ENCODE measurements around the gene ARHGAP31.

Gene ARHGAP31

GRCh38 chr3:119420196-119420595 lies 126.0 kb downstream of the ARHGAP31 start:
- peaks cover 2% of the 10 kb centered on the region for H3K36me3 ChIP-seq (ENCODE audit: control insufficient read depth, insufficient read depth, low read length)
- no peak overlapping the region for H3K18ac ChIP-seq (ENCODE audit: low read length)
- H2BK15ac ChIP-seq (replicated peaks; ENCODE audit: low read depth) = peak overlapping the region; percentile 65
- H3K27me3 ChIP-seq (ENCODE audit: insufficient read depth, low read length, poor library complexity) = no peaks in the 10 kb centered on the region
- H3K27ac ChIP-seq (ENCODE audit: low read depth, low read length) = no peak overlapping the region
- H2BK5ac ChIP-seq (ENCODE audit: low read length) = no peak overlapping the region
- no peak overlapping the region for H4K8ac ChIP-seq (ENCODE audit: low read depth, low read length)
- H3K79me2 ChIP-seq (ENCODE audit: control insufficient read depth, insufficient read depth, low read length) = no peaks in the 10 kb centered on the region
- no peak overlapping the region for H3K56ac ChIP-seq (ENCODE audit: low read length)
- no CpG with 5 or more reads among the region's 2 CpGs for WGBS (ENCODE audit: extremely low coverage, insufficient coverage, low lambda C conversion rate)
- no peak overlapping the region for H3K23ac ChIP-seq (ENCODE audit: low read length)
- H3K4me2 ChIP-seq (ENCODE audit: low read length) = no peak overlapping the region
- peak; percentile 65 for DNase-seq
- H2AK5ac ChIP-seq (ENCODE audit: low read length) = no peak overlapping the region
- H3K4me1 ChIP-seq (ENCODE audit: control insufficient read depth, low read depth, low read length) = peaks cover 16% of the 10 kb centered on the region
- no peak overlapping the region for H3K4ac ChIP-seq (ENCODE audit: low read depth, low read length)
- no peak overlapping the region for H4K5ac ChIP-seq (ENCODE audit: low read length)
- no peak overlapping the region for H3K9ac ChIP-seq (ENCODE audit: low read length)
- H2BK120ac ChIP-seq (ENCODE audit: low read depth, low read length) = no peak overlapping the region
- H3K79me1 ChIP-seq (ENCODE audit: low read length) = no peaks in the 10 kb centered on the region
- no peak overlapping the region for H3K4me3 ChIP-seq (ENCODE audit: low read length)

GRCh38 chr3:119427669-119428068 lies 133.5 kb downstream of the ARHGAP31 start:
- Histone ChIP-seq H4K8ac (ENCODE audit: low read depth, low read length) (no peak overlapping the region), H3K79me2 (ENCODE audit: control insufficient read depth, insufficient read depth, low read length) (no peaks in the 10 kb centered on the region), H3K9ac (ENCODE audit: low read length) (no peak overlapping the region), H3K36me3 (ENCODE audit: control insufficient read depth, insufficient read depth, low read length) (peaks cover 4% of the 10 kb centered on the region), H3K27ac (ENCODE audit: low read depth, low read length) (no peak overlapping the region), H2BK5ac (ENCODE audit: low read length) (no peak overlapping the region), H3K18ac (ENCODE audit: low read length) (no peak overlapping the region), H3K4me2 (ENCODE audit: low read length) (no peak overlapping the region), H4K5ac (ENCODE audit: low read length) (no peak overlapping the region), H3K79me1 (ENCODE audit: low read length) (no peaks in the 10 kb centered on the region), H3K4me1 (ENCODE audit: control insufficient read depth, low read depth, low read length) (no peaks in the 10 kb centered on the region), H3K27me3 (ENCODE audit: insufficient read depth, low read length, poor library complexity) (no peaks in the 10 kb centered on the region), H3K56ac (ENCODE audit: low read length) (no peak overlapping the region), H3K23ac (ENCODE audit: low read length) (no peak overlapping the region), H3K4ac (ENCODE audit: low read depth, low read length) (no peak overlapping the region), H2BK15ac (replicated peaks; ENCODE audit: low read depth) (no peak overlapping the region), H3K4me3 (ENCODE audit: low read length) (no peak overlapping the region), H2BK120ac (ENCODE audit: low read depth, low read length) (no peak overlapping the region), H2AK5ac (ENCODE audit: low read length) (no peak overlapping the region)
- WGBS (ENCODE audit: extremely low coverage, insufficient coverage, low lambda C conversion rate) = no CpG with 5 or more reads among the region's 1 CpG
- DNase-seq = peak; percentile 45

- H3K4ac ChIP-seq (ENCODE audit: low read depth, low read length) = no peak overlapping the region
- no peak overlapping the region for H2AK5ac ChIP-seq (ENCODE audit: low read length)
- peaks cover 4% of the 10 kb centered on the region for H3K36me3 ChIP-seq (ENCODE audit: control insufficient read depth, insufficient read depth, low read length)
- H4K8ac ChIP-seq (ENCODE audit: low read depth, low read length) = no peak overlapping the region
- H3K79me2 ChIP-seq (ENCODE audit: control insufficient read depth, insufficient read depth, low read length) = no peaks in the 10 kb centered on the region
- no peak overlapping the region for H3K18ac ChIP-seq (ENCODE audit: low read length)
- no peaks in the 10 kb centered on the region for H3K27me3 ChIP-seq (ENCODE audit: insufficient read depth, low read length, poor library complexity)
- H3K27ac ChIP-seq (ENCODE audit: low read depth, low read length) = no peak overlapping the region
- no peak overlapping the region for H2BK5ac ChIP-seq (ENCODE audit: low read length)
- no peak overlapping the region for H4K5ac ChIP-seq (ENCODE audit: low read length)
- no peak overlapping the region for H3K4me3 ChIP-seq (ENCODE audit: low read length)
- H3K56ac ChIP-seq (ENCODE audit: low read length) = no peak overlapping the region
- H2BK15ac ChIP-seq (replicated peaks; ENCODE audit: low read depth) = no peak overlapping the region
- no peaks in the 10 kb centered on the region for H3K79me1 ChIP-seq (ENCODE audit: low read length)
- H3K4me2 ChIP-seq (ENCODE audit: low read length) = no peak overlapping the region
- no CpG with 5 or more reads among the region's 1 CpG for WGBS (ENCODE audit: extremely low coverage, insufficient coverage, low lambda C conversion rate)
- no peak overlapping the region for H2BK120ac ChIP-seq (ENCODE audit: low read depth, low read length)
- H3K23ac ChIP-seq (ENCODE audit: low read length) = no peak overlapping the region
- H3K9ac ChIP-seq (ENCODE audit: low read length) = no peak overlapping the region
- no peaks in the 10 kb centered on the region for H3K4me1 ChIP-seq (ENCODE audit: control insufficient read depth, low read depth, low read length)
- peak; percentile 53 for DNase-seq
Measured at GRCh38 chr3:119428538-119428937, 134.4 kb downstream of the ARHGAP31 start.

- no peak overlapping the region for H4K8ac ChIP-seq (ENCODE audit: low read depth, low read length)
- no peaks in the 10 kb centered on the region for H3K4me1 ChIP-seq (ENCODE audit: control insufficient read depth, low read depth, low read length)
- no peak overlapping the region for H2BK5ac ChIP-seq (ENCODE audit: low read length)
- H3K79me1 ChIP-seq (ENCODE audit: low read length) = no peaks in the 10 kb centered on the region
- H3K56ac ChIP-seq (ENCODE audit: low read length) = no peak overlapping the region
- H3K23ac ChIP-seq (ENCODE audit: low read length) = no peak overlapping the region
- no peak overlapping the region for H3K27ac ChIP-seq (ENCODE audit: low read depth, low read length)
- WGBS (ENCODE audit: extremely low coverage, insufficient coverage, low lambda C conversion rate) = no CpG with 5 or more reads among the region's 3 CpGs
- no peaks in the 10 kb centered on the region for H3K79me2 ChIP-seq (ENCODE audit: control insufficient read depth, insufficient read depth, low read length)
- H3K4me2 ChIP-seq (ENCODE audit: low read length) = no peak overlapping the region
- H4K5ac ChIP-seq (ENCODE audit: low read length) = no peak overlapping the region
- H3K4me3 ChIP-seq (ENCODE audit: low read length) = no peak overlapping the region
- no peak for DNase-seq
- no peak overlapping the region for H2AK5ac ChIP-seq (ENCODE audit: low read length)
- no peak overlapping the region for H2BK120ac ChIP-seq (ENCODE audit: low read depth, low read length)
- no peaks in the 10 kb centered on the region for H3K27me3 ChIP-seq (ENCODE audit: insufficient read depth, low read length, poor library complexity)
- H3K4ac ChIP-seq (ENCODE audit: low read depth, low read length) = no peak overlapping the region
- peaks cover 13% of the 10 kb centered on the region for H3K36me3 ChIP-seq (ENCODE audit: control insufficient read depth, insufficient read depth, low read length)
- no peak overlapping the region for H3K9ac ChIP-seq (ENCODE audit: low read length)
- no peak overlapping the region for H3K18ac ChIP-seq (ENCODE audit: low read length)
- H2BK15ac ChIP-seq (replicated peaks; ENCODE audit: low read depth) = no peak overlapping the region
Measured at GRCh38 chr3:119433613-119434325, 139.6 kb downstream of the ARHGAP31 start.

- no CpG with 5 or more reads among the region's 4 CpGs for WGBS (ENCODE audit: extremely low coverage, insufficient coverage, low lambda C conversion rate)
- no peaks in the 10 kb centered on the region for H3K79me1 ChIP-seq (ENCODE audit: low read length)
Measured at GRCh38 chr3:119434703-119435102, 140.5 kb downstream of the ARHGAP31 start.

GRCh38 chr3:119436977-119437376 lies 142.8 kb downstream of the ARHGAP31 start:
- Histone ChIP-seq H3K4ac (ENCODE audit: low read depth, low read length) (no peak overlapping the region), H3K4me2 (ENCODE audit: low read length) (no peak overlapping the region), H3K56ac (ENCODE audit: low read length) (no peak overlapping the region), H3K4me1 (ENCODE audit: control insufficient read depth, low read depth, low read length) (no peaks in the 10 kb centered on the region), H3K9ac (ENCODE audit: low read length) (no peak overlapping the region), H3K79me2 (ENCODE audit: control insufficient read depth, insufficient read depth, low read length) (no peaks in the 10 kb centered on the region), H4K5ac (ENCODE audit: low read length) (no peak overlapping the region), H3K27me3 (ENCODE audit: insufficient read depth, low read length, poor library complexity) (no peaks in the 10 kb centered on the region), H3K23ac (ENCODE audit: low read length) (no peak overlapping the region), H3K36me3 (ENCODE audit: control insufficient read depth, insufficient read depth, low read length) (peaks cover 11% of the 10 kb centered on the region), H2BK15ac (replicated peaks; ENCODE audit: low read depth) (no peak overlapping the region), H4K8ac (ENCODE audit: low read depth, low read length) (no peak overlapping the region), H3K27ac (ENCODE audit: low read depth, low read length) (no peak overlapping the region), H2BK120ac (ENCODE audit: low read depth, low read length) (no peak overlapping the region), H3K4me3 (ENCODE audit: low read length) (no peak overlapping the region), H3K79me1 (ENCODE audit: low read length) (no peaks in the 10 kb centered on the region), H2AK5ac (ENCODE audit: low read length) (no peak overlapping the region), H3K18ac (ENCODE audit: low read length) (no peak overlapping the region), H2BK5ac (ENCODE audit: low read length) (no peak overlapping the region)
- no CpG with 5 or more reads among the region's 1 CpG for WGBS (ENCODE audit: extremely low coverage, insufficient coverage, low lambda C conversion rate)
- DNase-seq = no peak

More at GRCh38 chr3:119434703-119435102, 140.5 kb downstream of the ARHGAP31 start:
- no peak overlapping the region for H3K4me2 ChIP-seq (ENCODE audit: low read length)
- no peak overlapping the region for H4K8ac ChIP-seq (ENCODE audit: low read depth, low read length)
- H3K23ac ChIP-seq (ENCODE audit: low read length) = no peak overlapping the region
- no peak overlapping the region for H2BK5ac ChIP-seq (ENCODE audit: low read length)
- no peaks in the 10 kb centered on the region for H3K4me1 ChIP-seq (ENCODE audit: control insufficient read depth, low read depth, low read length)
- H3K36me3 ChIP-seq (ENCODE audit: control insufficient read depth, insufficient read depth, low read length) = peaks cover 13% of the 10 kb centered on the region
- H2BK120ac ChIP-seq (ENCODE audit: low read depth, low read length) = no peak overlapping the region
- H3K27ac ChIP-seq (ENCODE audit: low read depth, low read length) = no peak overlapping the region
- no peak overlapping the region for H3K56ac ChIP-seq (ENCODE audit: low read length)
- no peak overlapping the region for H3K4me3 ChIP-seq (ENCODE audit: low read length)
- DNase-seq = no peak
- H3K27me3 ChIP-seq (ENCODE audit: insufficient read depth, low read length, poor library complexity) = no peaks in the 10 kb centered on the region
- H2AK5ac ChIP-seq (ENCODE audit: low read length) = no peak overlapping the region
- H2BK15ac ChIP-seq (replicated peaks; ENCODE audit: low read depth) = no peak overlapping the region
- no peak overlapping the region for H4K5ac ChIP-seq (ENCODE audit: low read length)
- no peak overlapping the region for H3K18ac ChIP-seq (ENCODE audit: low read length)
- H3K9ac ChIP-seq (ENCODE audit: low read length) = no peak overlapping the region
- no peak overlapping the region for H3K4ac ChIP-seq (ENCODE audit: low read depth, low read length)
- H3K79me2 ChIP-seq (ENCODE audit: control insufficient read depth, insufficient read depth, low read length) = no peaks in the 10 kb centered on the region

Measured in mesendoderm (in vitro differentiated cells).